Measurements from ENCODE around the gene POM121L2. TPM values are rescaled to one million over a fixed set of nuclear protein-coding genes. Genes with fewer than 3 reads are reported as not detected.

Gene POM121L2
- total and polyA plus RNA-seq, 9 of the 15 experiments (the other 6 are each of a cell fraction or from before 2014, with no cell fraction given): 0.23 to 0.45 TPM; not detected in 7

GRCh38 chr6:27296106-27296783, 15.8 kb downstream of the POM121L2 start:
- H3K79me2 ChIP-seq (ENCODE audit: control insufficient read depth, insufficient read depth, low read length): no peaks in the 10 kb centered on the region
- no peaks in the 10 kb centered on the region for H3K36me3 ChIP-seq (ENCODE audit: control insufficient read depth, insufficient read depth, low read length)
- peak in 3 of 4 experiments; percentile 29 to 61 (median 50) for DNase-seq (ENCODE audit: extremely low read depth in 1 of 4, low spot score in 3 of 4)
- POLR2A ChIA-PET: interaction anchor here (0.6 to 2.4 kb wide), 15 partner anchors 10 to 514 kb away, joined by 3 to 13 read pairs (median 5); partner anchors contain the start of gene ZNF391
- peaks cover under 1 to 10% of the 10 kb centered on the region in 2 experiments; a peak in 3 of 5 replicates for H3K4me1 ChIP-seq (replicated peaks in 1 of 2; ENCODE audit: control insufficient read depth in 2 of 2, insufficient read depth in 2 of 2, low read length in 2 of 2)
- WGBS (ENCODE audit: insufficient coverage, low coverage, missing lambda C conversion rate): under 1% methylated on average over 27 of the region's 27 CpGs
- H3K4me3 ChIP-seq: peak overlapping the region; percentile 67
- H3K9me3 ChIP-seq (replicated peaks; ENCODE audit: control insufficient read depth, insufficient read depth, low read depth, low read length): no peaks in the 10 kb centered on the region
- no TSS peak for BruUV-seq (replicated peaks)
- H3K27ac ChIP-seq (ENCODE audit: extremely low read depth, low read depth, low read length): peak overlapping the region; percentile 17
- no peaks in the 10 kb centered on the region for H3K27me3 ChIP-seq (ENCODE audit: control insufficient read depth in 2 of 2, insufficient read depth in 2 of 2, low read length in 2 of 2)
- no peaks in the 10 kb centered on the region for H4K20me1 ChIP-seq (replicated peaks; ENCODE audit: control insufficient read depth, insufficient read depth, low read length)
- peak; percentile 47 for ATAC-seq
- H3K9me1 ChIP-seq (ENCODE audit: control insufficient read depth, insufficient read depth, low read length): no peaks in the 10 kb centered on the region
- no peak for FAIRE-seq
- intact Hi-C loops (cut with micrococcal nuclease) (loop anchor here (2.0 to 10.0 kb wide), 5 partner anchors 37 to 389 kb away; no protein-coding TSS in a partner anchor), in situ Hi-C loops (cut with MboI) (no loop called here)
- H2AFZ ChIP-seq (ENCODE audit: low read depth, low read length): peak overlapping the region; percentile 97
- peak overlapping the region; percentile 74 to 93 for H3K9ac ChIP-seq (ENCODE audit: insufficient read depth in 1 of 2, low read depth in 2 of 2, low read length in 2 of 2)
- CTCF ChIA-PET (ENCODE audit: low intra/inter-chr PET ratio): interaction anchor here (0.6 kb wide), 1 partner anchor 209 kb away, joined by 3 read pairs; no protein-coding TSS in a partner anchor
- peak overlapping the region; percentile 91 for H3K4me2 ChIP-seq (ENCODE audit: insufficient read depth, low read length)
- TF ChIP-seq FOXK2 (conservative IDR thresholded peaks at IDR 0.05 in 1 of 2, IDR thresholded peaks at IDR 0.05 in 1 of 2; ENCODE audit: low read depth in 2 of 2) (peak; percentile 67 to 83; a peak in 3 of 4 replicates), MNT (conservative IDR thresholded peaks at IDR 0.05) (peak in 1 of 2 experiments; percentile 53; a peak in 2 of 4 replicates), FOXM1 (IDR thresholded peaks at IDR 0.05; ENCODE audit: low read depth) (no peak), FOXM1 (CRISPR knock-in tag; IDR thresholded peaks at IDR 0.05; ENCODE audit: low read depth) (no peak), SAFB (IDR thresholded peaks at IDR 0.05; ENCODE audit: borderline replicate concordance, low read depth, low read length) (no peak), ELF4 (CRISPR knock-in tag; IDR thresholded peaks at IDR 0.05) (no peak), ZKSCAN3 (CRISPR knock-in tag; IDR thresholded peaks at IDR 0.05) (no peak), HDGF (IDR thresholded peaks at IDR 0.05) (no peak), NCOA1 (IDR thresholded peaks at IDR 0.05; ENCODE audit: low read depth) (no peak), NBN (IDR thresholded peaks at IDR 0.05; ENCODE audit: low read depth) (no peak), FOS (IDR thresholded peaks at IDR 0.05; ENCODE audit: extremely low read depth, insufficient read length) (no peak)
- TF ChIP-seq, protein P1, sequence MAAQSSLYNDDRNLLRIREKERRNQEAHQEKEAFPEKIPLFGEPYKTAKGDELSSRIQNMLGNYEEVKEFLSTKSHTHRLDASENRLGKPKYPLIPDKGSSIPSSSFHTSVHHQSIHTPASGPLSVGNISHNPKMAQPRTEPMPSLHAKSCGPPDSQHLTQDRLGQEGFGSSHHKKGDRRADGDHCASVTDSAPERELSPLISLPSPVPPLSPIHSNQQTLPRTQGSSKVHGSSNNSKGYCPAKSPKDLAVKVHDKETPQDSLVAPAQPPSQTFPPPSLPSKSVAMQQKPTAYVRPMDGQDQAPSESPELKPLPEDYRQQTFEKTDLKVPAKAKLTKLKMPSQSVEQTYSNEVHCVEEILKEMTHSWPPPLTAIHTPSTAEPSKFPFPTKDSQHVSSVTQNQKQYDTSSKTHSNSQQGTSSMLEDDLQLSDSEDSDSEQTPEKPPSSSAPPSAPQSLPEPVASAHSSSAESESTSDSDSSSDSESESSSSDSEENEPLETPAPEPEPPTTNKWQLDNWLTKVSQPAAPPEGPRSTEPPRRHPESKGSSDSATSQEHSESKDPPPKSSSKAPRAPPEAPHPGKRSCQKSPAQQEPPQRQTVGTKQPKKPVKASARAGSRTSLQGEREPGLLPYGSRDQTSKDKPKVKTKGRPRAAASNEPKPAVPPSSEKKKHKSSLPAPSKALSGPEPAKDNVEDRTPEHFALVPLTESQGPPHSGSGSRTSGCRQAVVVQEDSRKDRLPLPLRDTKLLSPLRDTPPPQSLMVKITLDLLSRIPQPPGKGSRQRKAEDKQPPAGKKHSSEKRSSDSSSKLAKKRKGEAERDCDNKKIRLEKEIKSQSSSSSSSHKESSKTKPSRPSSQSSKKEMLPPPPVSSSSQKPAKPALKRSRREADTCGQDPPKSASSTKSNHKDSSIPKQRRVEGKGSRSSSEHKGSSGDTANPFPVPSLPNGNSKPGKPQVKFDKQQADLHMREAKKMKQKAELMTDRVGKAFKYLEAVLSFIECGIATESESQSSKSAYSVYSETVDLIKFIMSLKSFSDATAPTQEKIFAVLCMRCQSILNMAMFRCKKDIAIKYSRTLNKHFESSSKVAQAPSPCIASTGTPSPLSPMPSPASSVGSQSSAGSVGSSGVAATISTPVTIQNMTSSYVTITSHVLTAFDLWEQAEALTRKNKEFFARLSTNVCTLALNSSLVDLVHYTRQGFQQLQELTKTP (IDR thresholded peaks at IDR 0.05; ENCODE audit: low read depth in 1 of 2, partially characterized antibody in 2 of 2): peak in 1 of 2 experiments; percentile 58
- TF ChIP-seq, protein P2, sequence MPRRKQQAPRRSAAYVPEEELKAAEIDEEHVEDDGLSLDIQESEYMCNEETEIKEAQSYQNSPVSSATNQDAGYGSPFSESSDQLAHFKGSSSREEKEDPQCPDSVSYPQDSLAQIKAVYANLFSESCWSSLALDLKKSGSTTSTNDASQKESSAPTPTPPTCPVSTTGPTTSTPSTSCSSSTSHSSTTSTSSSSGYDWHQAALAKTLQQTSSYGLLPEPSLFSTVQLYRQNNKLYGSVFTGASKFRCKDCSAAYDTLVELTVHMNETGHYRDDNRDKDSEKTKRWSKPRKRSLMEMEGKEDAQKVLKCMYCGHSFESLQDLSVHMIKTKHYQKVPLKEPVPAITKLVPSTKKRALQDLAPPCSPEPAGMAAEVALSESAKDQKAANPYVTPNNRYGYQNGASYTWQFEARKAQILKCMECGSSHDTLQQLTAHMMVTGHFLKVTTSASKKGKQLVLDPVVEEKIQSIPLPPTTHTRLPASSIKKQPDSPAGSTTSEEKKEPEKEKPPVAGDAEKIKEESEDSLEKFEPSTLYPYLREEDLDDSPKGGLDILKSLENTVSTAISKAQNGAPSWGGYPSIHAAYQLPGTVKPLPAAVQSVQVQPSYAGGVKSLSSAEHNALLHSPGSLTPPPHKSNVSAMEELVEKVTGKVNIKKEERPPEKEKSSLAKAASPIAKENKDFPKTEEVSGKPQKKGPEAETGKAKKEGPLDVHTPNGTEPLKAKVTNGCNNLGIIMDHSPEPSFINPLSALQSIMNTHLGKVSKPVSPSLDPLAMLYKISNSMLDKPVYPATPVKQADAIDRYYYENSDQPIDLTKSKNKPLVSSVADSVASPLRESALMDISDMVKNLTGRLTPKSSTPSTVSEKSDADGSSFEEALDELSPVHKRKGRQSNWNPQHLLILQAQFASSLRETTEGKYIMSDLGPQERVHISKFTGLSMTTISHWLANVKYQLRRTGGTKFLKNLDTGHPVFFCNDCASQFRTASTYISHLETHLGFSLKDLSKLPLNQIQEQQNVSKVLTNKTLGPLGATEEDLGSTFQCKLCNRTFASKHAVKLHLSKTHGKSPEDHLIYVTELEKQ (CRISPR knock-in tag; IDR thresholded peaks at IDR 0.05): no peak
